GM23338 (cell line): ENCODE measurements around the gene CRMP1. TPM values are rescaled to one million over a fixed set of nuclear protein-coding genes. Genes with fewer than 3 reads are reported as not detected.

Experiments used
- ATAC-seq: fragments of 200-7000 bp; cut with Tn5 transposase; 3 replicates; pipeline ENCODE4 v1.9.1; 2020
- DNase-seq: peaks from one replicate; pipeline ENCODE4 v3.0.0-alpha.2; 2015; ENCODE audit warnings: low spot score
- H2AFZ ChIP-seq: fragments of 200-600 bp; sonication (generic); 2 replicates; pipeline ENCODE4 v1.8.0; 2016; ENCODE audit warnings: antibody characterized with exemption, mild to moderate bottlenecking, moderate library complexity
- H3F3A ChIP-seq: fragments of 200-600 bp; sonication (generic); replicated peaks from 2 replicates; pipeline ENCODE4 v1.8.0; 2017; ENCODE audit warnings: antibody characterized with exemption, mixed run types, low read depth
- H3K27ac ChIP-seq: fragments of 200-600 bp; sonication (generic); 2 replicates; pipeline ENCODE4 v1.6.1; 2016; ENCODE audit warnings: low read depth
- H3K27me3 ChIP-seq: fragments of 200-600 bp; sonication (generic); 2 replicates; pipeline ENCODE4 v1.8.0; 2016; ENCODE audit warnings: mild to moderate bottlenecking, mixed run types, moderate library complexity; ENCODE audit not compliant: insufficient read depth
- H3K36me3 ChIP-seq: fragments of 200-600 bp; sonication (generic); 2 replicates; pipeline ENCODE4 v1.8.0; 2016; ENCODE audit warnings: mild to moderate bottlenecking; ENCODE audit not compliant: insufficient read depth
- H3K4me1 ChIP-seq: fragments of 200-600 bp; sonication (generic); 2 replicates; pipeline ENCODE4 v1.8.0; 2016; ENCODE audit warnings: mild to moderate bottlenecking, moderate library complexity; ENCODE audit not compliant: insufficient read depth
- H3K4me2 ChIP-seq: fragments of 200-600 bp; sonication (generic); 2 replicates; pipeline ENCODE4 v1.7.1; 2017; ENCODE audit warnings: mixed run types
- H3K4me3 ChIP-seq: fragments of 200-600 bp; sonication (generic); 2 replicates; pipeline ENCODE4 v1.6.1; 2016; ENCODE audit warnings: mixed run types
- H3K79me2 ChIP-seq: fragments of 200-600 bp; sonication (generic); replicated peaks from 2 replicates; pipeline ENCODE4 v1.8.0; 2017; ENCODE audit warnings: mild to moderate bottlenecking; ENCODE audit not compliant: insufficient read depth
- H3K9me2 ChIP-seq: fragments of 200-600 bp; sonication (generic); 2 replicates; pipeline ENCODE4 v1.8.0; 2017; ENCODE audit not compliant: insufficient read depth
- H4K20me1 ChIP-seq: fragments of 200-600 bp; sonication (generic); replicated peaks from 2 replicates; pipeline ENCODE4 v1.8.0; 2017; ENCODE audit warnings: mild to moderate bottlenecking; ENCODE audit not compliant: insufficient read depth
- H3K27ac Mint-ChIP-seq: 2 replicates; pipeline ENCODE4 v1.8.0; 2020; ENCODE audit warnings: inconsistent platforms, mild to moderate bottlenecking, moderate library complexity, mixed read lengths
- H3K27me3 Mint-ChIP-seq: 3 replicates; pipeline ENCODE4 v1.8.0; 2022; ENCODE audit warnings: low read depth, mild to moderate bottlenecking, moderate library complexity, mixed read lengths, inconsistent platforms; ENCODE audit not compliant: insufficient read depth, poor library complexity
- H3K36me3 Mint-ChIP-seq: 3 replicates; pipeline ENCODE4 v1.8.0; 2021; ENCODE audit warnings: low read depth, mild to moderate bottlenecking, inconsistent platforms, moderate library complexity, mixed read lengths
- H3K4me1 Mint-ChIP-seq: 3 replicates; pipeline ENCODE4 v1.8.0; 2020; ENCODE audit warnings: mild to moderate bottlenecking, inconsistent platforms, mixed read lengths
- H3K4me3 Mint-ChIP-seq: 3 replicates; pipeline ENCODE4 v1.8.0; 2021; ENCODE audit warnings: moderate library complexity, mild to moderate bottlenecking, inconsistent platforms, mixed read lengths
- H3K9me3 Mint-ChIP-seq: 3 replicates; pipeline ENCODE4 v1.8.0; 2020; ENCODE audit warnings: moderate library complexity, mild to moderate bottlenecking, inconsistent platforms, mixed read lengths
- JUNB ChIP-seq: IDR thresholded peaks from one replicate; pipeline ENCODE4 v1.6.1; 2016; ENCODE audit warnings: antibody characterized with exemption; ENCODE audit not compliant: unreplicated experiment
- ZNF462 ChIP-seq: fragments of 250-450 bp; sonication (Bioruptor Pico); IDR thresholded peaks from 2 replicates; pipeline ENCODE4 v1.5.0; 2020; ENCODE audit warnings: mild to moderate bottlenecking, moderate library complexity
- polyA plus RNA-seq: library from polyadenylated mRNA; unstranded; fragments of >200 nt; fragmentation: Nextera tagmentation; extraction: Ambion mirVana; gene quantifications from 2 replicates; pipeline ENCODE4 v1.2.1, GENCODE V29; 2016
- total RNA-seq: library from RNA; depleted of rRNA; stranded (reverse); fragments of >200 nt; shearing (Covaris generic); gene quantifications from 2 replicates; pipeline ENCODE4 v1.2.3, GENCODE V29; 2014
- TF ChIP-seq, protein P1 (sequence below), 2 experiments: fragments of 200-600 bp in 1 of 2; sonication (generic) in 1 of 2; conservative IDR thresholded peaks; 2 replicates each; pipeline versions ENCODE4 v1.5.1 to v1.6.1; 2016 to 2017; ENCODE audit warnings: antibody characterized with exemption in 2 of 2, low read depth in 2 of 2, mild to moderate bottlenecking in 2 of 2, moderate library complexity in 1 of 2

CRMP1 gene
- total and polyA plus RNA-seq, 2 experiments from 2014 or later = 52.7 to 146 TPM

DNA sequence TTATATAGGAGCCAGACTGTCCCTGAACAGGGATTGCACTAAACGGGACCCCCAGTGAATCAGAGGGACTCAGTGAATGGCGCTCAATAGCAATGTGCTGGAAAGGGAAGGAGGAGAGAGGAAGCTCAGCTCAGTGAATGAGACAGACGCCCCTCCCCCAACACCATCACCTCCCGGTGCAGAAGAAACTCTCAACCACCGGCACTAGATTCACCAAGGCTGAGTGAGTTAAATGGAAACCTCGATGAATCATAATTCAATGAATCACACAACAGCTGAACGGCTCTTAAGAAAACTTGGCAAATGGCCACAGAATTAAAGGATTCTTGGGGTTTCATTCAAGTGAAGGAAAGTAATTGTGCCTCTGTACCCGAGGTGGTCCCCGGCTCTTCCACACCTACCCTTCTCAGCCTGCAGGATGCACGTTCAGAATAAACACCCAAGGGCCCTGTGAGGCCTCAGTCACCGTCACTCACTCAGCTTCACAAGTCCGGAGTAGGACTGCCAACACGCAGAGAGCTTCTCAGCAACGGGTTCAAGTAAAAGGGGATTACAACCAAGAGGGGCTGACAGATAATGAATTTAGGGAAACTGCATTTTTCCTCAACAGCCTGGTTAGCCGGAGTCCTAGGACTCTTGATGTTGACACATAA is 29.3 kb downstream of the CRMP1 start (continued):
- no peak for TF ChIP-seq ZNF462 (CRISPR knock-in tag)

GRCh38 chr4:5858020-5858769 is 34.7 kb downstream of the CRMP1 start:
- H3K4me3 Mint-ChIP-seq = no peak overlapping the region
- H3K79me2 ChIP-seq = peaks cover 50% of the 10 kb centered on the region
- no peak overlapping the region for H3K4me2 ChIP-seq
- no peak overlapping the region for H3K27ac ChIP-seq
- no peaks in the 10 kb centered on the region for H3F3A ChIP-seq
- no peak overlapping the region for H2AFZ ChIP-seq
- H4K20me1 ChIP-seq = peaks cover 29% of the 10 kb centered on the region
- H3K9me3 Mint-ChIP-seq = no peaks in the 10 kb centered on the region
- peaks cover 6% of the 10 kb centered on the region for H3K4me1 Mint-ChIP-seq
- TF ChIP-seq, protein P1, sequence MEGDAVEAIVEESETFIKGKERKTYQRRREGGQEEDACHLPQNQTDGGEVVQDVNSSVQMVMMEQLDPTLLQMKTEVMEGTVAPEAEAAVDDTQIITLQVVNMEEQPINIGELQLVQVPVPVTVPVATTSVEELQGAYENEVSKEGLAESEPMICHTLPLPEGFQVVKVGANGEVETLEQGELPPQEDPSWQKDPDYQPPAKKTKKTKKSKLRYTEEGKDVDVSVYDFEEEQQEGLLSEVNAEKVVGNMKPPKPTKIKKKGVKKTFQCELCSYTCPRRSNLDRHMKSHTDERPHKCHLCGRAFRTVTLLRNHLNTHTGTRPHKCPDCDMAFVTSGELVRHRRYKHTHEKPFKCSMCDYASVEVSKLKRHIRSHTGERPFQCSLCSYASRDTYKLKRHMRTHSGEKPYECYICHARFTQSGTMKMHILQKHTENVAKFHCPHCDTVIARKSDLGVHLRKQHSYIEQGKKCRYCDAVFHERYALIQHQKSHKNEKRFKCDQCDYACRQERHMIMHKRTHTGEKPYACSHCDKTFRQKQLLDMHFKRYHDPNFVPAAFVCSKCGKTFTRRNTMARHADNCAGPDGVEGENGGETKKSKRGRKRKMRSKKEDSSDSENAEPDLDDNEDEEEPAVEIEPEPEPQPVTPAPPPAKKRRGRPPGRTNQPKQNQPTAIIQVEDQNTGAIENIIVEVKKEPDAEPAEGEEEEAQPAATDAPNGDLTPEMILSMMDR (conservative IDR thresholded peaks at IDR 0.05; ENCODE audit: low read depth in 2 of 2) = 0 out of 4 replicates have a peak, but pooled peaks of 1 of the 2 experiments have one; percentile 8
- TF ChIP-seq JUNB = no peak
- no peaks in the 10 kb centered on the region for H3K27me3 Mint-ChIP-seq
- peaks cover under 1% of the 10 kb centered on the region; the same call in 1 of the 2 replicates for H3K4me1 ChIP-seq
- no peaks in the 10 kb centered on the region for H3K27me3 ChIP-seq
- DNase-seq = no peak
- H3K4me3 ChIP-seq = no peak overlapping the region
- H3K27ac Mint-ChIP-seq = no peak overlapping the region
- no peak for ATAC-seq
- peaks cover 20% of the 10 kb centered on the region for H3K36me3 ChIP-seq
- H3K36me3 Mint-ChIP-seq = peaks cover 8% of the 10 kb centered on the region
- H3K9me2 ChIP-seq = no peaks in the 10 kb centered on the region
